Neural progenitor cell (in vitro differentiated cells): Measurements from ENCODE around the gene LDHAL6B.

Experiments
- CTCF ChIP-seq: fragments of 200-600 bp; sonication (generic); IDR thresholded peaks from 2 replicates; pipeline ENCODE4 v1.5.1; 2017; ENCODE audit warnings: antibody characterized with exemption, mild to moderate bottlenecking
- EZH2phosphoT487 ChIP-seq: fragments of 200-600 bp; sonication (generic); IDR thresholded peaks from 2 replicates; pipeline ENCODE4 v1.6.1; 2017; ENCODE audit warnings: antibody characterized with exemption

DNA sequence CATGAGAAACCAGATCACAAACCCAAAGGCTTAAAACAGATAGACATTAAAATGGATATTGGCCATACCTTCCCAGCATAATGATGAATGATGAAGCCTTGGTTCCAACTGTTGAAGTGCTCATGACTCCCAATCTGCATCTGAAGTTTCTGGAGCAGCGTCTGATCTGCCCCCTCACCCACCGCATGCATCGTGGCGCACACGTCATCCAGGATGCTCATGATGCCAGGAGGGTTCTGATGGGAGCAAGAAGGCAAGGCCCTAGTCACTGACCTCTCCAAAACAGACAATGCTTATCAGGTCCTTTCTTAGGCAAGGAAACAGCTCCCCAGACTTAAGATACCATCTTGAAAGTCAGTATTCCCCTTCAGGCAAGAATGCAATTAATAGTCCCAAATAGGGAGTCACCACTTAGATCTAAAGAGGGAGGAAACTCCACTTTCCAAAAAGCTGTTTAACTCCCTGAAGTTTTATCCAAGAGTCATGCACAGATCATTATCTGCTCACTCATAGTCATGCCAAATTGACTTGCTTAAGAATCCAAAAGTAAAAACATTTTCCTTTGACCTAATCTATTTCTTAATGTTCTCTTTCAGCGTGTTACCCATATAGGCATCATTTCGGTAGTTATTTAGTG is 2.1 kb downstream of the LDHAL6B start:
- TF ChIP-seq CTCF (no peak), EZH2phosphoT487 (no peak)
